Endometrium (tissue), 2 donors: ENCODE measurements around the gene CRYL1.

Experiments
- FAIRE-seq: peaks from 2 replicates; lab custom pipeline; 2012; peaks lifted over from hg19 to GRCh38; lab: Jason Lieb, UNC
- donor health status: control.
- donor health status: control.

The CRYL1 gene

DNA sequence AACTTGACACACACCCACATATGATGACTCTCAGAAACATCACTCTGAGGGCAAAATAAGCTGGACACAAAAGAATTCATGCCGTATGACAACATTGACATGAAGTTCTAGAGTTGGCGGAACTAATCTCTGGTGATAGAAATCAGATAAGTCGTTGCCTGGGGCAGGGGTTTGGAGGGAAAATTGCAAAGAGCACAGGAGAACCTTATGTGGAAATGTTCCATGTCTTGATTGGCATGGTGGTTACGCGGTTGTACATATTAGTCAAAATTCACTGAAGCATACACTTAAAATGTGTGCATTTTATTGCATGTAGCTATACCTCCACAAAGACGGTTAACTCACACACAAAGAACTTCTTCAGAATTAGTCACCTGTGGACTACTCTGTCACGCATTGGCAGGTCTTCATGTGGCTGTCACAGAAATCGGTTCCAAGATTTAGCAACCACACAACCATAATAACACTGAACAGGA lies 155.7 kb downstream of the CRYL1 start:
- FAIRE-seq = no peak

DNA sequence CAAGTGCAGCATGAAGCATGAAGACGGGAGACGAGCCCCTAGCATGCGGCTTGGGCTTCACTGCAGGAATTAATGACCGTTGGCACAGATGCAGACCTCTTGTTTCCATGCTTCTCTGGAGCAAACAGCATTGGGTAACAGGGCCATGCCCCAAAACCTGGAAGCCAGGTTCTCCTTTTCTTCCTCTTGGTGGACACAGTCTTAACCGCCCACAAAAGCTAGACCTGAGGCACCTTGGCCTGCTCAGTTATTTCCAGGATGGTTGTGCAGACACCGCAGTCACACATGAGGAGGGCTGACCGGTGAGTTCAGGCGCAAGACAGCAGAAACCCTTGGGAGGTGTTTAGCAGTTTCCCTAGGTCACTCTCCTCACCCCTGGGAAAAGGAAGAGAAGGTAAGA lies 159.6 kb downstream of the CRYL1 start:
- FAIRE-seq = no peak

DNA sequence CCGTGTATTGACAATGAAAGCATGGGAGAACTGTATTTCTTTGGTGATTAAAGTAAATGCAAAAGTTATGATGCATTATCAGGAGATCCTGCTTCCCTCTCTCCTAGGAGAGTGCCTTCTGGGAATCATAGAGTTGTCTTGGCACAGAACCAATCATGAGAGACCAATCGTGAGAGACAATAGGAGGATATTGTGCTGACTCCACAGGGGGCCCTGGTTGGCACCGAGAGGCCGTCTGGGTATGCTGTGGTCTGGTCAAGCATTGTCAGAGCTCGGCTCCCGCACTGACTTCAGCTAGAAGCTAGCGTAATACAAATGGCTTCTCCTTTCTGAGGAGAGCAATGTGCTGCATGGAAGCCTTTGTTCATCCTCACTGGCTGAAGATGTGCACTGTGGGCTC lies 162.1 kb downstream of the CRYL1 start:
- no peak for FAIRE-seq

DNA sequence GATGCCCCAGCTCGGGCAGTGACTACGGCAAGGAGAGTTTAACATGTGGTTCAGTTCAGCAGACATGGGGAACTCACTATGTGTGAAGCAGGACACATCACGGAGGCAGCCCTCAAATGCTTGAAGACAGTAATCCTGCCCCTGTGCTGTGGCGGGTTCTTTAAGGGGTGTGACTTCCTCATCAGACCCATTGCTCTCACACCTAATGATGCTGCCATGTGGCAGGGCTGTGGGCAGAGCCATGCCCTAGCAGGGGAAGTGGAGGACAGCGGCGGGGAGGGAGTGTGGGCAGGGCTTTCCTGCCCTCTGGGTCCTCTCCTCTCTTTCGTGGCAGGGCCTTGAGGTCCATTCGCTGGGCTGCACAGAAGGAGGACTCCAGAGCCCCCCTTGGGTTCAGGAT lies 162.5 kb downstream of the CRYL1 start:
- no peak for FAIRE-seq

DNA sequence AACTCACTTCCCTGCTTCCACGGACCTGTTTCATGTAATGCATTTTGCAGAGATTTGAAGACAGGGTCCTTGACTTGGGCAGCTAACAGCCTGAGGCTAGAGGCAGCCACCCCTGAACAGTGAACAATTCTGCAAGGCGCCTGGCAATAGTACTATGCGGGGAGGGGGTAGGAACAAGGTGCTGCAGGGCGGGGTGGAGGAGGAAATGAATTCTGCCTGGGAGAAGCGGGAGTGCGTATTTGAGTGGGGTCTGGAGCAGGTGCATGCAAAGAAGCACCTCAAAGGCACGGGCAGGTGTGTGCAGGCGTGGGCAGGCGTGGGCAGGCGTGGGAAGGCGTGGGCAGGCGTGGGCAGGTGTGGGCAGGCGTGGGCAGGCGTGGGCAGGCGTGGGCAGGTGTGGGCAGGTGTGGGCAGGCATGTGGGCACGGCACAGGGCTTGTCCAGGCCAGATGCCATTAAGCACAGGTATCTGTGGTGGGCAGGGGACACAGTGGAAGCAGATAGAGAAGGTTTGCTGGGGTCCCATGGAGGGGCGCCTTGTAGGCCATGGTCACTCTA lies 163.1 kb downstream of the CRYL1 start:
- FAIRE-seq = no peak

DNA sequence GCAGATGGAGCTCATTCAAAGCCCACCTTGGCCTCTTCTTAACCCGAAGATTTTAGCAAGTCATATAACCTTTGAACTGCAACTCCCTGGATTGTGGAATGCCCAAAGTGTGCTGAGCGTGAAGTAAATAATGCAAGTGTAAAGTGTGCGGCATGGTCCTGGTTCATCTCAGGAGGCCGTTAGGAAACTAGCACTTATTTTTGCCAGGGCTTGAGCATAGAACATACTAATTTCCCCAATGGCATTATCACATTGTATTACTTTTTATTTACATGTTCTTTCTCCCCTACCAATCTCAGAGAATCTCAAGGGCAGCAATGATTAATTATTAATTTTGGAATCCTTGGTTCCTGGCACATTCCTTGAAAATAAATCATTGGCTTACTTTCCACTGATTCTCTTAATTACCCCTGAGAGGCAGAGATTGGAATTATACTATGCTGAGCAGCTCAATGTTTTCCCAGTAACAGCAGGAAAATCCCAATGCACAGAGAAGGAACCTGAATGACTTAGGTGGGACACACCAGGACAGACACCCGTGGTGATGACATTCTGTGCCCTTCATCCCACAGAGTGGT lies 164.7 kb downstream of the CRYL1 start:
- FAIRE-seq = no peak

DNA sequence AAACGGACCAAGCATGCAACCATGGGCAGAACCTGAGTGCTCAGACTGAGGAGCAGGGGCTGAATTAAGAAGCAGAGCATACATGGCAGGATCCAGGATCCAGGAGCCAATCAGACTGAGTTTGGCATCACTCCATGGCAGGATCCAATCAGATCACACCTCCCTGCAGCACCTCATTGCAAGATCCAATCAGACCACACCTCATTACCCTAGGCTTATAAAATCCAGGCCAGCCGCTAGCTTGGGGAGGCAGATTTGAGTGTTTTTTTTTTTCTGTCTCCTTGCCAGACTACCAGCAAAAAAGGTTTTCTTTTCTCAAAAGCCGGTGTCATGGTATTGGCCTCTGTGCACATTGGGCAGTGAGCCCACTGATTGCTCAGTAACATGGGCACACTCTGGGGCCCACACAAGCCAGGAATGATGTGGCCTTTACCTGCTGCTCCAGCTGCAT lies 165.6 kb downstream of the CRYL1 start:
- FAIRE-seq = no peak

DNA sequence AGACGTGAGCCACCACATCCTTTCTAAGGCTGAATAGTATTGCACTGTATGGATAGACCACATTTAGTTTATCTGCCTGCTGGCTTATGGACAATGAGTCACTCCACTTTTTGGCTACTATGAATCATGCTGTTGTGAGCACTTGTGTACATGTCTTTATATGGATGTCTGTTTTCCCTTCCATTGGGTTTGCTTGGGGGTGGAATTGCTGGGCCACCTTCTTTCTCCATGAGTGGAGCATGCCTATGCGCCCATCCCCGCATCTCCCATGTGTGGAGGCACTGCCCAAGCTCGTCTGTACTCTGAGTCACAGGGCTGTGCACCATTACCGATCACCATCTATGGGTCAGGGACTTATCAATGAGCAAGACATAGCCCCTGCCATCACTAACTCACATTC lies 166.3 kb downstream of the CRYL1 start:
- FAIRE-seq = no peak

DNA sequence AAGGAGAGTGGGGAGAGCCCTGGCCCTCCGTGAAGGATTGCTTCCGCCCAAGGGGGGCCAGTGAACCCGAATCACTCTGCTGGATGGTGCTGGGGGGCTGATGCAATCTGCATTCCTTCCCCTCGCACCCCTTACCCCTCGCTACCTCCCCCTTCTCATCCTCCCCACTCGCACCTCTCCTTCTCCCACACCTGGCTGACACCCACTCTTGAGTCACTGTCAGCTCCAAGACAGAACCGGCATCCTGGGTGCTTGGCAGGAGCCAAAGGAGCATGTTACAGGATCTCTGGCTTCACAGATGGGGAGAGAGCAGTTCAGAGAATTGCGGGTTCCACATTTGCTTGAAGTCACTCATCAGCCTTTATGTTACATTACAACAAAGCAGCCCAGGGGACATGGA lies 167.6 kb downstream of the CRYL1 start:
- no peak for FAIRE-seq

DNA sequence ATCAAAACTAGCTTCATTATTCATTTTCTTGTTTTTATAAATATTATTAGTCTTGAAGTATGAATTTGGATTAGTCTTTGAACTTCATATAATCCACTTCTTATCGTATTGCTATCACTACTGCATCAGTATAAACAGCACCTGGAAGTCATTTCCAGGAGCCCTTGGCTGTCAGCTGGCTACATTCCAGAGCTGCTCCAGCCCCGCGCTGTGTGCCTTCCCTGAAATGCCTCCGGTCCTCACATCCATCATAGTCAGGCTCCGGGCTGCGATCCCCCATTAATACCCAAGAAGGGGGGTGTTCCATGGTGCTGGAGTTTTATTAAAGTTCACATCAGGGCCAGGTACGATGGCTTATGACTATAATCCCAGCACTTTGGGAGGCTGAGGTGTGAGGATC lies 169.2 kb downstream of the CRYL1 start:
- FAIRE-seq = no peak

DNA sequence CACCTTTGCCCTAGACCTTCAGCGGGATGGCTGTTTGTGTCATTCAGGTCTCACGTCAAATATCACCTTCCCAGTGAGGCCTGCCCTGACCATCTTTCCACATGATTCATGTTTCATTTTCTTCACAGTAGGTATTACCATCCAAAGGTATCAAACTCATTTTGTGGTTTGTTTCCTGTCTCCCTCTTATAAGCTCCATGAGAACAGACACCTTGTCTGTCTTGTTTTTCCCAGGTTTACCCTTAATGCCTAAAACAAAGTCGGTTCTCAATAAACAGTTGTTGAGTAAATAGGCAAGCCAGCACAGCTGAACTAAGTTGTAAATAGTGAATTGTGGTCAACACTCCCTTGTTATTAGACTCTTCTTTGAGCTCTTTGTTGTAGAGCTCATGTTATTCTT lies 170.9 kb downstream of the CRYL1 start:
- no peak for FAIRE-seq

DNA sequence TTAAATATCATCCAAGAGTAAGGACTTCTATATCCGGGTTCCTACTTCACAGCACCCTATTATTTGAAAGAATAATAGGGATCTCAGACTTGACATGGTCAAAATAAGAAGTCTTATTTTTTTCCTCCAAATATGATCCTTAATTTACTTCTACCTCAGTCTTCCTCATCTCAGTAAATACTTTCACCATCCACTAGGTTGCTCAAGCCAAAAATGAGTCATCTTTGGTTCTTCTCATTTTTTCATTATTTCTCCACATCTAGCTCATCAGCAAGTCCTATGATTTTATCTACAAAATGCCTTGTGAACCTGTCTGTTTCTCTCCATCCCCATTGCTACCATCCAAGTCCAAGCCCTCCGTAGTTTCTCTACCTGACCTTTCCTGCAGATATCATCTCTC lies 171.7 kb downstream of the CRYL1 start:
- FAIRE-seq = no peak
